PC-3 (cell line): ENCODE measurements around the gene RNF141. TPM values are rescaled to one million over a fixed set of nuclear protein-coding genes. Genes with fewer than 3 reads are reported as not detected.

ENCODE experiments used
- ATAC-seq: fragments of 200-7000 bp; cut with Tn5 transposase; 2 replicates; pipeline ENCODE4 v1.9.1; 2020; ENCODE audit warnings: mild to moderate bottlenecking, moderate library complexity
- BruUV-seq: library from RNA; stranded (reverse); fragments of 400-500 nt; replicated peaks from 2 replicates; lab custom pipeline; 2021; lab: Mats Ljungman, UMichigan
- CTCF ChIA-PET: fragments of 300-600 bp; sonication (Branson Sonifier 250); formaldehyde crosslinking; loops from one replicate; lab custom pipeline; 2022; ENCODE audit warnings: antibody characterized with exemption; lab: Charles Lee
- POLR2A ChIA-PET: fragments of 300-600 bp; sonication (Branson Sonifier 250); formaldehyde crosslinking; loops from one replicate; lab custom pipeline; 2022; ENCODE audit warnings: antibody characterized with exemption; ENCODE audit not compliant: unreplicated experiment; lab: Charles Lee
- DNase-seq: peaks from one replicate; pipeline ENCODE4 v3.0.0-alpha.2; 2015
- H2AFZ ChIP-seq: fragments of 300-600 bp; sonication (generic); 2 replicates; pipeline ENCODE4 v1.6.0; 2016; ENCODE audit warnings: antibody characterized with exemption, low read length
- H3F3A ChIP-seq: fragments of 300-600 bp; sonication (generic); one replicate; pipeline ENCODE4 v1.6.0; 2017; ENCODE audit warnings: antibody characterized with exemption, low read length, control low read depth, mild to moderate bottlenecking; ENCODE audit not compliant: unreplicated experiment
- H3K27ac ChIP-seq: fragments of 300-600 bp; sonication (generic); 2 replicates; pipeline ENCODE4 v1.5.1; 2016; ENCODE audit warnings: mild to moderate bottlenecking, low read length
- H3K27me3 ChIP-seq: fragments of 300-600 bp; sonication (generic); 2 replicates; pipeline ENCODE4 v1.6.1; 2016; ENCODE audit warnings: low read length, mixed read lengths
- H3K36me3 ChIP-seq: fragments of 300-600 bp; sonication (generic); 2 replicates; pipeline ENCODE4 v1.6.1; 2016; ENCODE audit warnings: low read depth, mixed run types, low read length, mixed read lengths
- H3K4me1 ChIP-seq: fragments of 300-600 bp; sonication (generic); 2 replicates; pipeline ENCODE4 v1.5.1; 2016; ENCODE audit warnings: low read length; ENCODE audit not compliant: insufficient read depth
- H3K4me2 ChIP-seq: fragments of 300-600 bp; sonication (generic); 2 replicates; pipeline ENCODE4 v1.6.0; 2016; ENCODE audit warnings: low read length
- H3K4me3 ChIP-seq: fragments of 300-600 bp; sonication (generic); 2 replicates; pipeline ENCODE4 v1.5.1; 2016; ENCODE audit warnings: mild to moderate bottlenecking, low read length, mixed read lengths
- H3K79me2 ChIP-seq: fragments of 300-600 bp; sonication (generic); 2 replicates; pipeline ENCODE4 v1.6.1; 2017; ENCODE audit warnings: low read length, mixed read lengths
- H3K9ac ChIP-seq: fragments of 300-600 bp; sonication (generic); 2 replicates; pipeline ENCODE4 v1.6.0; 2016; ENCODE audit warnings: mild to moderate bottlenecking, low read length
- H3K9me2 ChIP-seq: fragments of 300-600 bp; sonication (generic); replicated peaks from 2 replicates; pipeline ENCODE4 v1.6.1; 2016; ENCODE audit warnings: mixed run types, low read length, mixed read lengths
- H3K9me3 ChIP-seq: fragments of 300-600 bp; sonication (generic); 2 replicates; pipeline ENCODE4 v1.6.1; 2016; ENCODE audit warnings: low read length, mixed read lengths
- H4K20me1 ChIP-seq: fragments of 300-600 bp; sonication (generic); 2 replicates; pipeline ENCODE4 v1.6.1; 2016; ENCODE audit warnings: low read length, mixed read lengths
- CTCF ChIP-seq: fragments of 300-600 bp; sonication (generic); conservative IDR thresholded peaks from 2 replicates; pipeline ENCODE4 v1.5.1; 2017; ENCODE audit warnings: antibody characterized with exemption, low read depth, mild to moderate bottlenecking, low read length
- EZH2 ChIP-seq: fragments of 300-600 bp; sonication (generic); IDR thresholded peaks from one replicate; pipeline ENCODE4 v1.6.1; 2017; ENCODE audit warnings: antibody characterized with exemption, mild to moderate bottlenecking, low read length; ENCODE audit not compliant: unreplicated experiment
- EZH2phosphoT487 ChIP-seq: fragments of 300-600 bp; sonication (generic); IDR thresholded peaks from 2 replicates; pipeline ENCODE4 v1.6.1; 2018; ENCODE audit warnings: mild to moderate bottlenecking, antibody characterized with exemption, low read length, borderline replicate concordance
- intact Hi-C: fragments of 100-400 bp; cut with micrococcal nuclease; formaldehyde crosslinking; loops from 2 replicates; pipeline ENCODE4 v1.9.0; 2023
- total RNA-seq: library from RNA; depleted of rRNA; stranded (reverse); fragments of >200 nt; gene quantifications from 2 replicates; pipeline ENCODE4 v1.2.3, GENCODE V29; 2014

The RNF141 gene
- total RNA-seq, 1 experiment from 2014 or later: 13.8 TPM

DNA sequence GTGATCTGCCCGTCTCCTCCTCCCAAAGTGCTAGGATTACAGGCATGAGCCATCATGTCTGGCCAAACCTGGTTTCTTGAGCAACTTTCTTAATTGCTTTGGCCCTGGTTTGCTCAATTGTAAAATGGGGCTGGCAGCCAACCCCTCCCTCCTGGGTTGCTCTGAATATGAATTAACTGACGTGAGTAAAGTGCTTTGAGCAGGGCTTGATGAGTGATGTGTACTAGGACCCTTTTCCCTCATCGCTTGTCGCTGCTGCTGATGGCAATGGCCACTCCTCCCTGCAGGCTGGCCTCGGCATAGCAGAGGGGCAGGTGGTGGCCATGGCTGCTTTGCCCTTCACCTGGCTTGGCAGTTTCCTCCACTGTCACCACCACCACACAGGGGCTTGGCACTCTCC, 41.5 kb downstream of the RNF141 start:
- no peaks in the 10 kb centered on the region for H4K20me1 ChIP-seq
- ATAC-seq (no peak), DNase-seq (no peak)
- no peaks in the 10 kb centered on the region for H3K27me3 ChIP-seq
- H3F3A ChIP-seq: no peaks in the 10 kb centered on the region
- H3K9me2 ChIP-seq: no peaks in the 10 kb centered on the region
- no peak for TF ChIP-seq EZH2
- TF ChIP-seq EZH2phosphoT487: no peak
- no peak for TF ChIP-seq CTCF
- intact Hi-C loops: no loop called here
- H3K27ac ChIP-seq: no peak overlapping the region
- H3K9ac ChIP-seq: no peak overlapping the region
- no peak overlapping the region for H2AFZ ChIP-seq
- H3K9me3 ChIP-seq: no peaks in the 10 kb centered on the region
- CTCF ChIA-PET: interaction anchor here (0.6 kb wide), 1 partner anchor 247 kb away, joined by 4 read pairs; no protein-coding TSS in a partner anchor
- BruUV-seq: no TSS peak
- no peak overlapping the region for H3K4me3 ChIP-seq
- POLR2A ChIA-PET: no interaction called here
- peaks cover 9% of the 10 kb centered on the region for H3K36me3 ChIP-seq
- H3K79me2 ChIP-seq: no peaks in the 10 kb centered on the region
- H3K4me2 ChIP-seq: no peak overlapping the region
- no peaks in the 10 kb centered on the region for H3K4me1 ChIP-seq

GRCh38 chr11:10498426-10499250, 42.3 kb downstream of the RNF141 start:
- Histone ChIP-seq H3K9me3 (no peaks in the 10 kb centered on the region), H3K4me1 (no peaks in the 10 kb centered on the region), H2AFZ (no peak overlapping the region), H3F3A (no peaks in the 10 kb centered on the region), H3K9ac (no peak overlapping the region), H3K9me2 (no peaks in the 10 kb centered on the region), H3K27ac (no peak overlapping the region), H3K4me2 (no peak overlapping the region), H4K20me1 (no peaks in the 10 kb centered on the region), H3K79me2 (no peaks in the 10 kb centered on the region), H3K27me3 (no peaks in the 10 kb centered on the region), H3K36me3 (peaks cover 9% of the 10 kb centered on the region), H3K4me3 (no peak overlapping the region)
- intact Hi-C loops: no loop called here
- TF ChIP-seq CTCF (no peak), EZH2phosphoT487 (no peak), EZH2 (no peak)
- ATAC-seq: no peak
- no TSS peak for BruUV-seq
- DNase-seq: no peak
- CTCF ChIA-PET: interaction anchor here (0.6 kb wide), 1 partner anchor 248 kb away, joined by 4 read pairs; no protein-coding TSS in a partner anchor
- POLR2A ChIA-PET: no interaction called here

DNA sequence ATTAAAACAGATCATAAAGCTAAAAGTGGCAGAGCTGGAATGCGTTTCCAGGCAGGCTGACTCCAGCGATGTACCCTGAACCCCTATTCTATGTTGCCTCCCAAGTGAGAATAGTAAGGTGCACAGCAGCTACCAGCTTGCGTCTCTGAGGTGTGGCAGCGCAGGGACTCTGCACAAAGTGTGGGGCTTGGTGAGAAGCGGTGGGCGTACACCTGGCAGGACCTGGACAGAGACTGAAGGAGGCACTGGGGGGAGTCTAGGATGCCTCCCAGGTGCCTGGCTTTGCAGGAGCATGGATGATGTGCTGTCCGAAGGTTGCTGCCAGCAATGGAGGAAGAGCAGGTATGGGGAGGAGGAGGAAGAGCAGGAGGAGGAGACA, 43.0 kb downstream of the RNF141 start:
- no peaks in the 10 kb centered on the region for H3K9me2 ChIP-seq
- intact Hi-C loops: no loop called here
- H3K27me3 ChIP-seq: no peaks in the 10 kb centered on the region
- no TSS peak for BruUV-seq
- POLR2A ChIA-PET: no interaction called here
- no peak for ATAC-seq
- H3F3A ChIP-seq: no peaks in the 10 kb centered on the region
- CTCF ChIA-PET: no interaction called here
- no peak overlapping the region for H3K9ac ChIP-seq
- H4K20me1 ChIP-seq: no peaks in the 10 kb centered on the region
- no peaks in the 10 kb centered on the region for H3K9me3 ChIP-seq
- H3K27ac ChIP-seq: no peak overlapping the region
- DNase-seq: no peak
- TF ChIP-seq CTCF (no peak), EZH2phosphoT487 (no peak), EZH2 (no peak)
- H3K4me3 ChIP-seq: no peak overlapping the region
- no peak overlapping the region for H2AFZ ChIP-seq
- H3K4me1 ChIP-seq: no peaks in the 10 kb centered on the region
- no peaks in the 10 kb centered on the region for H3K79me2 ChIP-seq
- H3K4me2 ChIP-seq: no peak overlapping the region
- H3K36me3 ChIP-seq: peaks cover 9% of the 10 kb centered on the region
